HT-29 (cell line): ENCODE data around the gene DDX18. TPM values are rescaled to one million over a fixed set of nuclear protein-coding genes. Genes with fewer than 3 reads are reported as not detected.

ENCODE experiments used
- DNase-seq: peaks from one replicate; pipeline ENCODE4 v3.0.0-alpha.2; 2015; ENCODE audit warnings: low spot score
- total RNA-seq: library from RNA; depleted of rRNA; stranded (reverse); fragments of >200 nt; shearing (Covaris generic); gene quantifications from 2 replicates; pipeline ENCODE4 v1.2.3, GENCODE V29; 2014

Gene DDX18
- total RNA-seq, 1 experiment from 2014 or later, result 28.5 TPM

GRCh38 chr2:117834992-117835391 is 20.5 kb downstream of the DDX18 start:
- DNase-seq, result no peak

GRCh38 chr2:117835990-117836760 is 21.7 kb downstream of the DDX18 start:
- no peak for DNase-seq

- no peak for DNase-seq
Measured at GRCh38 chr2:117845304-117845703, 30.8 kb downstream of the DDX18 start.

GRCh38 chr2:117850015-117850414 is 35.5 kb downstream of the DDX18 start:
- DNase-seq, result no peak

DNA sequence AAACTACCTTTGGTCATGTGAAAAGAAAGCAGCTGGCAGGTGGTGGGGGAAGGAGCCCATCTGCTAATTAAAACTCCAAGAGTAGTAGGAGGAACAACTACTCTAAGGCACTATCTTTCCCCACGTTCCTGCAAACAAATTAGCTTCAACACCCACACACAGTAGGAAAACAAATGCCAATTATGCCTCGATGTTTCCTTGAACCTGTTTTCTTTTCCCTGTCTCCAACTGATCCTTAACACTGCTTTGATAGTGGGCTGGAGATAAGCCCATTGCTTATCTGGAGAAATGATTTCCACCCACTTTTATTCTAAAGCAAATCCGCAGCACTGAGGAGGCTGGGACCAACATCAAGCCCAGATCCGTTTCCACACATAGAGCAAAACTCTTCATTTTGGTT is 36.0 kb downstream of the DDX18 start:
- DNase-seq, result no peak

GRCh38 chr2:117851969-117852368 is 37.5 kb downstream of the DDX18 start:
- DNase-seq, result no peak

DNA sequence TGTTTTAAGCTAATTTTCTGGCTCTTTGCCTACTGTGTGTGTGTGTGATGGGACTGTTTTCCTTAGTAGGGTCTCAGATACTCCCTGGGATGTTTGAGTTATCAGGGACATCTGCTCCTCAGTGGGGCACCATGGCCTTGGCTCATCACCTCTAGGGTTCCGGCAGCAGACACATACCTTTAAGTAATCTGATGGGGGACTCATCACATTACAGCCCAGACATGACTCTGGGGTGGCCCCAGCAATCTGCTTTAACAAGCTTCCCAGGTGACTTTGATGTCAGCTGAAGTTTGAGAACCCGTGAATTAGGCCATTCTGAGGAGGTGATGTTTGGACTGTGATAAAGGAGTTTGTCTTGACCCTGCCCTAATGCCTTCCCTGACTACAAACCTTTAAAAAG is 38.8 kb downstream of the DDX18 start:
- DNase-seq, result no peak

GRCh38 chr2:117853873-117854272 is 39.4 kb downstream of the DDX18 start:
- no peak for DNase-seq

GRCh38 chr2:117854610-117855009 is 40.1 kb downstream of the DDX18 start:
- DNase-seq, result no peak

- DNase-seq, result no peak
Measured at GRCh38 chr2:117855886-117856285, 41.4 kb downstream of the DDX18 start.

GRCh38 chr2:117856415-117857210 is 42.1 kb downstream of the DDX18 start:
- peak; percentile 19 for DNase-seq

GRCh38 chr2:117858336-117858735 is 43.8 kb downstream of the DDX18 start:
- no peak for DNase-seq

DNA sequence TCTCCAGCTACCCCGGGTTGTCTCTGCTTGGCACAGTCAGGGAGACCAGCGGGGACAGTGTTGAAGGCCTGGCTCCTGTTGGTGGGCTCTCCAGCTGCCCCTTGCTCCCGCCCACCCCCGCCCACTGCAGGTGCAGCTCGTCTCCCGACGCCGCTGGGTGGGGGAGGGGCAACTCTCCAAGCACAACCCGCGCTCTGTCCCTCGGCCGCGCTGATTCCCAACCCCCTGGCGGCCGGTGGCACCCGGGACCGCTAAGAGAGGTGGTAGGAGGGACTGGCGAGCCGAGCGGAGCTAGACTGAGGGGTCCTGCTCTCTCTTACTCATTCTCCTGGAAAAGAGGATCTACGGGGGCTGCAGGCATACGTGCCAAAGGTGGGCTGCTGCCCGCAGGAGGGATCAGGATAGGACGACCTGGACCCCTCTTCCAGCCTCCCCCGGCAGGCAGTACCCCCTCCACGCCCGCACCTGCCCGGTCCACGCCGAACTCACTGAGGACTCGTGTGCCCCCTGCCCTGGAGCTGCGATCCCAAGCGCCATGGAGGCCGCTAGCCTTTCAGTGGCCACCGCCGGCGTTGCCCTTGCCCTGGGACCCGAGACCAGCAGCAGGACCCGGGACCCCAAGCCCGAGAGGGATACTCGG is 44.5 kb downstream of the DDX18 start:
- DNase-seq, result no peak

DNA sequence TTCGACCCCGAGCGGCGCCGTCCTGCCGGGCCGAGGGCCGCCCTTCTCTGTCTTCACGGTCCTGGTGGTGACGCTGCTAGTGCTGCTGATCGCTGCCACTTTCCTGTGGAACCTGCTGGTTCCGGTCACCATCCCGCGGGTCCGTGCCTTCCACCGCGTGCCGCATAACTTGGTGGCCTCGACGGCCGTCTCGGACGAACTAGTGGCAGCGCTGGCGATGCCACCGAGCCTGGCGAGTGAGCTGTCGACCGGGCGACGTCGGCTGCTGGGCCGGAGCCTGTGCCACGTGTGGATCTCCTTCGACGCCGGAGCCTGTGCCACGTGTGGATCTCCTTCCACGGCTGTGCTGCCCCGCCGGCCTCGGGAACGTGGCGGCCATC is 45.0 kb downstream of the DDX18 start:
- DNase-seq, result no peak

GRCh38 chr2:117859924-117860647 is 45.6 kb downstream of the DDX18 start:
- DNase-seq, result no peak

GRCh38 chr2:117862459-117862858 is 48.0 kb downstream of the DDX18 start:
- no peak for DNase-seq

DNA sequence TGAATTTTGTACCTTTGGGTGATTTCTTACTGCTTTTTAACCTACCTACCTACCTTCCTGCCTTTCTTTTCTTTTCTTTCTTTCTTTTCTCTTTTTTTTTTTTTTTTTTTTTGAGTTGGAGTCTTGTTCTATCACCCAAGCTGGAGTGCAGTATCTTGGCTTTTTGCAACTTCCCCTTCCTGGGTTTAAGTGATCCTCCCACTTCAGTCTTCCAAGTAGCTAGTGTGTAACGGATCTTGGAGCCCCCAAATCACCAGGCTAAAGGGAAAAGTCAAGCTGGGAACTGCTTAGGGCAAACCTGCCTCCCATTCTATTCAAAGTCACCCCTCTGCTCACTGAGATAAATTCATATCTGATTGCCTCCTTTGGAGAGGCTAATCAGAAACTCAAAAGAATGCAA is 61.3 kb downstream of the DDX18 start:
- no peak for DNase-seq

GRCh38 chr2:117879003-117879402 is 64.5 kb downstream of the DDX18 start:
- DNase-seq, result no peak
